ENCODE data around the gene SLC35G2. TPM values are rescaled to one million over a fixed set of nuclear protein-coding genes. Genes with fewer than 3 reads are reported as not detected.
"Not testable (repeated sequence)": the region's sequence is repeated elsewhere in the genome, so short reads cannot be mapped to it uniquely, and the experiment has no call there.

SLC35G2 gene
- total RNA-seq, 1 experiment from 2014 or later, result 26.4 TPM

GRCh38 chr3:136792556-136793330, 26.2 kb upstream of the SLC35G2 start:
- Histone ChIP-seq H3K27me3 (replicated peaks; ENCODE audit: insufficient read depth, low read depth, low read length, poor library complexity) (no peaks in the 10 kb centered on the region), H3K9me3 (ENCODE audit: low read depth, low read length, poor library complexity, severe bottlenecking) (no peaks in the 10 kb centered on the region), H3K36me3 (ENCODE audit: insufficient read depth, low read length, poor library complexity, severe bottlenecking) (no peaks in the 10 kb centered on the region), H3K4me1 (ENCODE audit: insufficient read depth, low read length, poor library complexity, severe bottlenecking) (peaks cover under 1% of the 10 kb centered on the region), H3K4me3 (ENCODE audit: low read depth, low read length, poor library complexity, severe bottlenecking) (no peak overlapping the region), H3K27ac (ENCODE audit: low read depth, low read length, poor library complexity, severe bottlenecking) (no peak overlapping the region)
- ChIA-PET CTCF (no interaction called here), POLR2A (ENCODE audit: low non-redundant PET) (no interaction called here)
- TF ChIP-seq CTCF (conservative IDR thresholded peaks at IDR 0.05; ENCODE audit: low read depth, low read length) (no peak), EZH2 (IDR thresholded peaks at IDR 0.05; ENCODE audit: borderline replicate concordance, low read depth, low read length, poor library complexity, severe bottlenecking) (no peak)
- DNase-seq (ENCODE audit: low spot score), result no peak
- intact Hi-C loops (cut with micrococcal nuclease; ENCODE audit: unreplicated experiment), result no loop called here
- no TSS peak for BruUV-seq (replicated peaks)

GRCh38 chr3:136801146-136801545, 17.8 kb upstream of the SLC35G2 start:
- DNase-seq (ENCODE audit: low spot score); H3K27me3 ChIP-seq (replicated peaks; ENCODE audit: insufficient read depth, low read depth, low read length, poor library complexity); H3K27ac ChIP-seq (ENCODE audit: low read depth, low read length, poor library complexity, severe bottlenecking); H3K9me3 ChIP-seq (ENCODE audit: low read depth, low read length, poor library complexity, severe bottlenecking); H3K4me3 ChIP-seq (ENCODE audit: low read depth, low read length, poor library complexity, severe bottlenecking); H3K36me3 ChIP-seq (ENCODE audit: insufficient read depth, low read length, poor library complexity, severe bottlenecking); BruUV-seq (replicated peaks); intact Hi-C loops (cut with micrococcal nuclease; ENCODE audit: unreplicated experiment): not testable (repeated sequence)
- POLR2A ChIA-PET (ENCODE audit: low non-redundant PET), result interaction anchor here (0.7 kb wide), 1 partner anchor 188 kb away, joined by 15 read pairs; no protein-coding TSS in a partner anchor
- H3K4me1 ChIP-seq (ENCODE audit: insufficient read depth, low read length, poor library complexity, severe bottlenecking), result peaks cover 33% of the 10 kb centered on the region
- CTCF ChIA-PET, result interaction anchor here (0.7 kb wide), 1 partner anchor 1349 kb away, joined by 9 read pairs; no protein-coding TSS in a partner anchor

GRCh38 chr3:136802481-136802996, 16.4 kb upstream of the SLC35G2 start:
- POLR2A ChIA-PET (ENCODE audit: low non-redundant PET), result no interaction called here
- no peaks in the 10 kb centered on the region for H3K36me3 ChIP-seq (ENCODE audit: insufficient read depth, low read length, poor library complexity, severe bottlenecking)
- no TSS peak for BruUV-seq (replicated peaks)
- CTCF ChIA-PET, result interaction anchor here (1.4 kb wide), 1 partner anchor 50 kb away, joined by 9 read pairs; the partner anchor contains the start of gene STAG1
- H3K27ac ChIP-seq (ENCODE audit: low read depth, low read length, poor library complexity, severe bottlenecking), result peak overlapping the region; percentile 71
- TF ChIP-seq EZH2 (IDR thresholded peaks at IDR 0.05; ENCODE audit: borderline replicate concordance, low read depth, low read length, poor library complexity, severe bottlenecking), result no peak
- no peak for TF ChIP-seq CTCF (conservative IDR thresholded peaks at IDR 0.05; ENCODE audit: low read depth, low read length)
- H3K4me1 ChIP-seq (ENCODE audit: insufficient read depth, low read length, poor library complexity, severe bottlenecking), result peaks cover 33% of the 10 kb centered on the region
- H3K27me3 ChIP-seq (replicated peaks; ENCODE audit: insufficient read depth, low read depth, low read length, poor library complexity), result no peaks in the 10 kb centered on the region
- peak; percentile 98 for DNase-seq (ENCODE audit: low spot score)
- intact Hi-C loops (cut with micrococcal nuclease; ENCODE audit: unreplicated experiment), result loop anchor here (2.0 kb wide), 2 partner anchors 36 to 50 kb away; partner anchors contain the start of gene STAG1
- no peaks in the 10 kb centered on the region for H3K9me3 ChIP-seq (ENCODE audit: low read depth, low read length, poor library complexity, severe bottlenecking)
- H3K4me3 ChIP-seq (ENCODE audit: low read depth, low read length, poor library complexity, severe bottlenecking), result no peak overlapping the region
